SHP77 (cell line): Measurements from ENCODE around the gene LCOR.
A peak's percentile ranks its signal among the peaks of the same experiment; 100 is the strongest.
"Not testable (repeated sequence)": the region's sequence is repeated elsewhere in the genome, so short reads cannot be mapped to it uniquely, and the experiment has no call there.

ENCODE experiments used
- DNase-seq, 2 experiments: peaks; one replicate each; lab custom pipeline; 2025; lab: John Stamatoyannopoulos, UW

The LCOR gene

GRCh38 chr10:96831867-96832720 lies at the start of gene LCOR:
LCOR (plus strand) TSS chr10:96832298; CDS start chr10:96949058, 116,760 bp downstream.
- DNase-seq, result peak; percentile 67 to 75

- no peak for DNase-seq
Observed at GRCh38 chr10:96784253-96784652, 47.8 kb upstream of the LCOR start.

- no peak for DNase-seq
Observed at GRCh38 chr10:96789571-96790108, 42.5 kb upstream of the LCOR start.

- DNase-seq, result no peak
Observed at GRCh38 chr10:96791902-96792301, 40.2 kb upstream of the LCOR start.

GRCh38 chr10:96794836-96795733 lies 37.0 kb upstream of the LCOR start:
- no peak for DNase-seq

- DNase-seq, result no peak
Observed at GRCh38 chr10:96797485-96797884, 34.6 kb upstream of the LCOR start.

- DNase-seq, result no peak
Observed at GRCh38 chr10:96803288-96803664, 28.8 kb upstream of the LCOR start.

GRCh38 chr10:96814264-96814663 lies 17.8 kb upstream of the LCOR start:
- DNase-seq, result no peak

- DNase-seq, result not testable (repeated sequence)
Observed at GRCh38 chr10:96818971-96819370, 13.1 kb upstream of the LCOR start.

GRCh38 chr10:96820765-96821164 lies 11.3 kb upstream of the LCOR start:
- no peak for DNase-seq

GRCh38 chr10:96826438-96826837 lies 5.7 kb upstream of the LCOR start:
- DNase-seq, result no peak

GRCh38 chr10:96828609-96829008 lies 3.5 kb upstream of the LCOR start:
- no peak for DNase-seq

GRCh38 chr10:96829029-96829773 lies 2.9 kb upstream of the LCOR start:
- DNase-seq, result no peak

- DNase-seq, result peak; percentile 2 to 5
Observed at GRCh38 chr10:96830511-96831199, 1.4 kb upstream of the LCOR start.

- DNase-seq, result no peak
Observed at GRCh38 chr10:96831200-96831866, 765 bp upstream of the LCOR start.

- peak; percentile 57 to 67 for DNase-seq
Observed at GRCh38 chr10:96832721-96833219, 672 bp downstream of the LCOR start.

- peak in 1 of 2 experiments; percentile 24 for DNase-seq
Observed at GRCh38 chr10:96833220-96834001, 1.3 kb downstream of the LCOR start.

- DNase-seq, result no peak
Observed at GRCh38 chr10:96834120-96834519, 2.0 kb downstream of the LCOR start.

- DNase-seq, result no peak
Observed at GRCh38 chr10:96835899-96836298, 3.8 kb downstream of the LCOR start.

GRCh38 chr10:96838529-96838928 lies 6.4 kb downstream of the LCOR start:
- DNase-seq, result no peak
